HEK293 (cell line): ENCODE results near the gene TMEM72.
A peak's percentile ranks its signal among the peaks of the same experiment; 100 is the strongest.

Source experiments
- CTCF ChIA-PET: fragments of 350-600 bp; formaldehyde crosslinking; extraction: SDS; loops from one replicate; lab custom pipeline; 2021; ENCODE audit warnings: antibody characterized with exemption; lab: Yijun Ruan, JAX
- POLR2A ChIA-PET: fragments of 300-600 bp; formaldehyde crosslinking; extraction: SDS; loops from one replicate; lab custom pipeline; 2020; ENCODE audit warnings: antibody characterized with exemption, inconsistent platforms; lab: Yijun Ruan, JAX
- H3K27ac ChIP-seq: fragments of 200-500 bp; sonication (Bioruptor generic); 2 replicates; pipeline ENCODE4 v1.5.1; 2014; ENCODE audit warnings: low read depth, low read length, control low read depth, inconsistent platforms; ENCODE audit errors: extremely low read depth
- H3K36me3 ChIP-seq, 2 experiments: fragments of 200-500 bp in 1 of 2; sonication (Bioruptor generic) in 1 of 2; 1 replicate in 1 of 2; 2 replicates in 1 of 2; pipeline ENCODE4 v1.5.1; 2014 to 2017; ENCODE audit warnings: inconsistent platforms in 2 of 2, low read length in 2 of 2; ENCODE audit not compliant: control insufficient read depth in 2 of 2, insufficient read depth in 1 of 2
- H3K4me1 ChIP-seq: fragments of 200-500 bp; sonication (Bioruptor generic); 2 replicates; pipeline ENCODE4 v1.5.1; 2014; ENCODE audit warnings: mild to moderate bottlenecking, low read length, inconsistent platforms; ENCODE audit not compliant: control insufficient read depth, insufficient read depth
- H3K4me3 ChIP-seq: 2 replicates; pipeline ENCODE4 v1.5.1; 2011; ENCODE audit warnings: low read depth, mild to moderate bottlenecking, control low read depth, low read length, moderate library complexity
- H3K9me3 ChIP-seq: fragments of 200-500 bp; sonication (Bioruptor generic); 2 replicates; pipeline ENCODE4 v1.5.1; 2014; ENCODE audit warnings: low read depth, low read length, inconsistent platforms; ENCODE audit not compliant: control insufficient read depth, insufficient read depth
- ATF2 ChIP-seq: fragments of 450-650 bp; formaldehyde crosslinking; IDR thresholded peaks from 2 replicates; pipeline ENCODE4 v1.5.1; 2016; ENCODE audit warnings: missing biosample characterization, missing genetic modification characterization, low read depth
- OVOL3 ChIP-seq: fragments of 450-650 bp; formaldehyde crosslinking; IDR thresholded peaks from 2 replicates; pipeline ENCODE4 v1.5.1; 2016; ENCODE audit warnings: missing biosample characterization, missing genetic modification characterization
- SP2 ChIP-seq: fragments of 450-650 bp; formaldehyde crosslinking; IDR thresholded peaks from 2 replicates; pipeline ENCODE4 v1.5.1; 2016; ENCODE audit warnings: missing biosample characterization, missing genetic modification characterization
- ZFHX2 ChIP-seq: fragments of 450-650 bp; formaldehyde crosslinking; conservative IDR thresholded peaks from 2 replicates; pipeline ENCODE4 v1.5.1; 2016; ENCODE audit warnings: missing biosample characterization, missing genetic modification characterization
- ZIC2 ChIP-seq: fragments of 450-650 bp; formaldehyde crosslinking; IDR thresholded peaks from 2 replicates; pipeline ENCODE4 v1.5.1; 2016; ENCODE audit warnings: missing biosample characterization, missing genetic modification characterization
- ZNF132 ChIP-seq: fragments of 450-650 bp; formaldehyde crosslinking; IDR thresholded peaks from 2 replicates; pipeline ENCODE4 v1.5.1; 2017; ENCODE audit warnings: missing biosample characterization, missing genetic modification characterization, borderline replicate concordance
- ZNF138 ChIP-seq: fragments of 450-650 bp; formaldehyde crosslinking; IDR thresholded peaks from 2 replicates; pipeline ENCODE4 v1.5.1; 2016; ENCODE audit warnings: missing biosample characterization, missing genetic modification characterization, borderline replicate concordance
- ZNF211 ChIP-seq: fragments of 450-650 bp; formaldehyde crosslinking; IDR thresholded peaks from 2 replicates; pipeline ENCODE4 v1.5.1; 2016; ENCODE audit warnings: low read depth, missing biosample characterization, missing genetic modification characterization
- ZNF248 ChIP-seq: fragments of 450-650 bp; formaldehyde crosslinking; IDR thresholded peaks from 2 replicates; pipeline ENCODE4 v1.5.1; 2017; ENCODE audit warnings: missing biosample characterization, missing genetic modification characterization
- ZNF26 ChIP-seq: fragments of 450-650 bp; formaldehyde crosslinking; IDR thresholded peaks from 2 replicates; pipeline ENCODE4 v1.5.1; 2016; ENCODE audit warnings: missing biosample characterization, missing genetic modification characterization
- ZNF350 ChIP-seq: fragments of 450-650 bp; formaldehyde crosslinking; IDR thresholded peaks from 2 replicates; pipeline ENCODE4 v1.5.0; 2017; ENCODE audit warnings: missing biosample characterization, mild to moderate bottlenecking, missing genetic modification characterization
- ZNF391 ChIP-seq: fragments of 450-650 bp; formaldehyde crosslinking; IDR thresholded peaks from 2 replicates; pipeline ENCODE4 v1.5.1; 2016; ENCODE audit warnings: low read depth, missing biosample characterization, missing genetic modification characterization, borderline replicate concordance
- ZNF48 ChIP-seq: fragments of 450-650 bp; formaldehyde crosslinking; IDR thresholded peaks from 2 replicates; pipeline ENCODE4 v1.5.1; 2016; ENCODE audit warnings: missing biosample characterization, missing genetic modification characterization
- ZNF488 ChIP-seq: fragments of 450-650 bp; formaldehyde crosslinking; IDR thresholded peaks from 2 replicates; pipeline ENCODE4 v1.5.1; 2016; ENCODE audit warnings: missing biosample characterization, missing genetic modification characterization
- ZNF549 ChIP-seq: fragments of 450-650 bp; IDR thresholded peaks from 2 replicates; pipeline ENCODE4 v1.5.1; 2018; ENCODE audit warnings: missing biosample characterization, missing genetic modification characterization, mild to moderate bottlenecking, inconsistent platforms, moderate library complexity
- ZNF555 ChIP-seq: fragments of 450-650 bp; formaldehyde crosslinking; conservative IDR thresholded peaks from 2 replicates; pipeline ENCODE4 v1.5.1; 2017; ENCODE audit warnings: missing biosample characterization, mild to moderate bottlenecking, missing genetic modification characterization, inconsistent platforms
- ZNF571 ChIP-seq: fragments of 450-650 bp; formaldehyde crosslinking; IDR thresholded peaks from 2 replicates; pipeline ENCODE4 v1.5.0; 2017; ENCODE audit warnings: missing biosample characterization, missing genetic modification characterization
- ZNF621 ChIP-seq: fragments of 450-650 bp; formaldehyde crosslinking; IDR thresholded peaks from 2 replicates; pipeline ENCODE4 v1.5.1; 2017; ENCODE audit warnings: missing biosample characterization, missing genetic modification characterization
- ZNF677 ChIP-seq: fragments of 450-650 bp; IDR thresholded peaks from 2 replicates; pipeline ENCODE4 v1.5.0; 2018; ENCODE audit warnings: missing biosample characterization, mild to moderate bottlenecking, missing genetic modification characterization, moderate library complexity
- ZNF747 ChIP-seq: fragments of 450-650 bp; formaldehyde crosslinking; IDR thresholded peaks from 2 replicates; pipeline ENCODE4 v1.5.1; 2016; ENCODE audit warnings: missing biosample characterization, missing genetic modification characterization
- ZSCAN4 ChIP-seq: fragments of 450-650 bp; formaldehyde crosslinking; IDR thresholded peaks from 2 replicates; pipeline ENCODE4 v1.5.1; 2017; ENCODE audit warnings: missing biosample characterization, missing genetic modification characterization
- TF ChIP-seq, protein P1 (sequence below): fragments of 450-650 bp; formaldehyde crosslinking; IDR thresholded peaks from 2 replicates; pipeline ENCODE4 v1.5.1; 2016; ENCODE audit warnings: missing biosample characterization, missing genetic modification characterization

TMEM72 gene

DNA sequence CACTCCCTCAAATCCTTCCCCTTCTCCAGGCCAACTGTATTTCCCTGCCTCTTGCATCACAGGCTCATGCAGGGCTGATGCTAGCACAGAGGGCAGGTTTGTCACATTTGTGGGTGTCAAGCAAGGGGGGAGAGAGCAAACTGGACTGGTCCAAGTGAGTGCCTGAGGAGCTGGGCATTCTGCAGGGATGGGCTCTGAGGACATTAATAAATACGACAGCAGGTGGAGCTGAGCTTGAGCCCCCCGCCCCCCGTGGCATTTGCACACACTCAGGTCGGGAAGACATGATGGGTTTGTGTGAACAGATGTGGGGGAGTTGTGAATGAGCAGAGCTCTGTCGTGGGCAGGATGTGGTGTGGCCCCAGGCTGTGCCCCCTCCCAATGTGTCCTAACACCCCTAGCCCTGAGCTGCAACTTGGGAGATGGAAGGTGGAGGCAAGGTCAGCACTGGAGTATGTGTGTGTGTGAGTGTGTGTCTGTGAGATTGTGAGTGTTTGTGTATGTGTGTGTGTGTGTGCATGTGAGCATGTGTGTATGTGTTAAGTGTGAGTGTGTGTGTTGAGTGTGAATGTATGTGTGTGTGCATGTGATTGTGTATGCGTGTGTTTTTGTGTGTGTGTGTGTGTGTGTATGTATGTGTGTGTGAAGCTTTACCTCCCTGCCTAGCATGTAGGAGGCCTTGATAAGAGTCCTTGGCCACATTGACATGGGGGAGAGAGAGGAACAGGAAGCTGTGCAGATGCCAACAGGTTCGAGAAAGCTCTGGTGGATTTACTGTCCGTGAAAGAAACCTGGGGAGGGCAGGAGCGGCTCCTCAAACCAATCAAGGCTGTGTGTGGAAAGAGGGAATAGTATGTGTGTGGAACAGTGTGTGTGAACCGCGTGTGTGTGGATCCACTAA, 57.6 kb downstream of the TMEM72 start (continued):
- TF ChIP-seq, protein P1, sequence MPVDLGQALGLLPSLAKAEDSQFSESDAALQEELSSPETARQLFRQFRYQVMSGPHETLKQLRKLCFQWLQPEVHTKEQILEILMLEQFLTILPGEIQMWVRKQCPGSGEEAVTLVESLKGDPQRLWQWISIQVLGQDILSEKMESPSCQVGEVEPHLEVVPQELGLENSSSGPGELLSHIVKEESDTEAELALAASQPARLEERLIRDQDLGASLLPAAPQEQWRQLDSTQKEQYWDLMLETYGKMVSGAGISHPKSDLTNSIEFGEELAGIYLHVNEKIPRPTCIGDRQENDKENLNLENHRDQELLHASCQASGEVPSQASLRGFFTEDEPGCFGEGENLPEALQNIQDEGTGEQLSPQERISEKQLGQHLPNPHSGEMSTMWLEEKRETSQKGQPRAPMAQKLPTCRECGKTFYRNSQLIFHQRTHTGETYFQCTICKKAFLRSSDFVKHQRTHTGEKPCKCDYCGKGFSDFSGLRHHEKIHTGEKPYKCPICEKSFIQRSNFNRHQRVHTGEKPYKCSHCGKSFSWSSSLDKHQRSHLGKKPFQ (tag by site-specific recombination), result 0 out of 2 replicates have a peak, but pooled peaks have one; percentile 59
- TF ChIP-seq ZNF211 (tag by site-specific recombination) (no peak), ZNF26 (tag by site-specific recombination) (no peak), ZNF571 (tag by site-specific recombination) (no peak), ZFHX2 (tag by site-specific recombination) (0 out of 2 replicates have a peak, but pooled peaks have one; percentile 7), ZNF391 (no peak), ATF2 (tag by site-specific recombination) (no peak), ZNF549 (tag by site-specific recombination) (no peak), ZNF350 (tag by site-specific recombination) (no peak), ZNF488 (tag by site-specific recombination) (no peak), ZNF248 (tag by site-specific recombination) (peak; percentile 55; the same call in 1 of the 2 replicates), ZNF747 (tag by site-specific recombination) (no peak), ZSCAN4 (tag by site-specific recombination) (peak; percentile 89), SP2 (tag by site-specific recombination) (no peak), ZNF48 (tag by site-specific recombination) (0 out of 2 replicates have a peak, but pooled peaks have one; percentile 67)
- TF ChIP-seq, all 188 proteins: peak for 6

GRCh38 chr10:44969854-44970253, 58.7 kb downstream of the TMEM72 start:
- H3K4me3 ChIP-seq, result no peak overlapping the region
- CTCF ChIA-PET, result no interaction called here
- H3K27ac ChIP-seq, result no peak overlapping the region
- H3K36me3 ChIP-seq, result peaks cover 0 to 17% of the 10 kb centered on the region in 2 experiments; a peak in 1 of 3 replicates
- no peaks in the 10 kb centered on the region for H3K9me3 ChIP-seq
- POLR2A ChIA-PET, result interaction anchor here (0.8 kb wide), 1 partner anchor 13 kb away, joined by 3 read pairs; no protein-coding TSS in a partner anchor
- H3K4me1 ChIP-seq, result no peaks in the 10 kb centered on the region
- TF ChIP-seq OVOL3 (tag by site-specific recombination) (no peak), ZNF138 (no peak), ZNF555 (tag by site-specific recombination) (no peak), ZNF132 (tag by site-specific recombination) (no peak), ZIC2 (no peak), ZNF621 (tag by site-specific recombination) (no peak), ZNF677 (tag by site-specific recombination) (no peak), ZNF26 (tag by site-specific recombination) (no peak)
